Stomach (tissue), 4 donors: ENCODE data around the gene IFNL1.

ENCODE experiments used
- POLR2AphosphoS5 ChIP-seq, 3 donors: sonication (generic); formaldehyde crosslinking; IDR thresholded peaks; one replicate each; pipeline ENCODE4 v1.6.1; 2016; ENCODE audit warnings: antibody characterized with exemption in 3 of 3
- TF ChIP-seq, protein P1 (sequence below), 7 experiments: fragments of 450-650 bp in 4 of 7; fragments of 200-600 bp in 3 of 7; sonication (generic) in 3 of 7; IDR thresholded peaks; one replicate each; pipeline ENCODE4 v1.5.1; 2016 to 2019; ENCODE audit warnings: antibody characterized with exemption in 7 of 7, control low read depth in 2 of 7, mild to moderate bottlenecking in 1 of 7

- TF ChIP-seq, protein P1, sequence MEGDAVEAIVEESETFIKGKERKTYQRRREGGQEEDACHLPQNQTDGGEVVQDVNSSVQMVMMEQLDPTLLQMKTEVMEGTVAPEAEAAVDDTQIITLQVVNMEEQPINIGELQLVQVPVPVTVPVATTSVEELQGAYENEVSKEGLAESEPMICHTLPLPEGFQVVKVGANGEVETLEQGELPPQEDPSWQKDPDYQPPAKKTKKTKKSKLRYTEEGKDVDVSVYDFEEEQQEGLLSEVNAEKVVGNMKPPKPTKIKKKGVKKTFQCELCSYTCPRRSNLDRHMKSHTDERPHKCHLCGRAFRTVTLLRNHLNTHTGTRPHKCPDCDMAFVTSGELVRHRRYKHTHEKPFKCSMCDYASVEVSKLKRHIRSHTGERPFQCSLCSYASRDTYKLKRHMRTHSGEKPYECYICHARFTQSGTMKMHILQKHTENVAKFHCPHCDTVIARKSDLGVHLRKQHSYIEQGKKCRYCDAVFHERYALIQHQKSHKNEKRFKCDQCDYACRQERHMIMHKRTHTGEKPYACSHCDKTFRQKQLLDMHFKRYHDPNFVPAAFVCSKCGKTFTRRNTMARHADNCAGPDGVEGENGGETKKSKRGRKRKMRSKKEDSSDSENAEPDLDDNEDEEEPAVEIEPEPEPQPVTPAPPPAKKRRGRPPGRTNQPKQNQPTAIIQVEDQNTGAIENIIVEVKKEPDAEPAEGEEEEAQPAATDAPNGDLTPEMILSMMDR (IDR thresholded peaks at IDR 0.05): no peak
- TF ChIP-seq POLR2AphosphoS5 (IDR thresholded peaks at IDR 0.05): no peak
These were observed 34.5 kb upstream of the IFNL1 start for GRCh38 chr19:39261704-39262103.
